Measurements from ENCODE around the gene PARS2.

PARS2 gene

GRCh38 chr1:54800041-54800898 lies 35.9 kb upstream of the PARS2 start:
- in situ Hi-C loops (cut with MboI; ENCODE audit: low sequenced_read_pairs) = no loop called here

GRCh38 chr1:54798769-54799641 lies 34.7 kb upstream of the PARS2 start:
- in situ Hi-C loops (cut with MboI; ENCODE audit: low sequenced_read_pairs) = loop anchor here (25.0 kb wide), 1 partner anchor 737 kb away; the partner anchor contains the start of genes TCEANC2 and TMEM59

GRCh38 chr1:54798206-54798605 lies 33.9 kb upstream of the PARS2 start:
- in situ Hi-C loops (cut with MboI; ENCODE audit: low sequenced_read_pairs) = loop anchor here (25.0 kb wide), 1 partner anchor 736 kb away; the partner anchor contains the start of genes TCEANC2 and TMEM59

GRCh38 chr1:54796902-54797301 lies 32.6 kb upstream of the PARS2 start:
- in situ Hi-C loops (cut with MboI; ENCODE audit: low sequenced_read_pairs) = loop anchor here (25.0 kb wide), 1 partner anchor 735 kb away; the partner anchor contains the start of genes TCEANC2 and TMEM59

- in situ Hi-C loops (cut with MboI; ENCODE audit: low sequenced_read_pairs) = loop anchor here (25.0 kb wide), 1 partner anchor 734 kb away; the partner anchor contains the start of genes TCEANC2 and TMEM59
Observed at GRCh38 chr1:54795841-54796468, 31.6 kb upstream of the PARS2 start.

DNA sequence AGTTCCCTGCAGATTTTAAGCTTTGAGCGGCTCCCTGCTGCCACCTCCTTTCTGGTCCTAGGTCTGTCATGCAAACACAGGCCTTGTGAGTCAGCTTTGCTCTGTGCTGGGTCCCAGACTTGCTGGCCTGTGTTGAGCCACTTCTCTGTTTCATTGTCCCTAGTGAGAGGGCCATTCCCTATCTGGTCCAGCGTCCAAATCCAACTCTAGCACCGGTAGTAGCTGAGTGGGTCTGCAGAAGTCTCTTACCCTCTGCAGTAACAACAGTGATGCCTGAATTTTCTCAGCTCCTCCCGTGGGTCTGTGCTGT lies 31.0 kb upstream of the PARS2 start:
- in situ Hi-C loops (cut with MboI; ENCODE audit: low sequenced_read_pairs) = loop anchor here (25.0 kb wide), 1 partner anchor 733 kb away; the partner anchor contains the start of genes TCEANC2 and TMEM59

DNA sequence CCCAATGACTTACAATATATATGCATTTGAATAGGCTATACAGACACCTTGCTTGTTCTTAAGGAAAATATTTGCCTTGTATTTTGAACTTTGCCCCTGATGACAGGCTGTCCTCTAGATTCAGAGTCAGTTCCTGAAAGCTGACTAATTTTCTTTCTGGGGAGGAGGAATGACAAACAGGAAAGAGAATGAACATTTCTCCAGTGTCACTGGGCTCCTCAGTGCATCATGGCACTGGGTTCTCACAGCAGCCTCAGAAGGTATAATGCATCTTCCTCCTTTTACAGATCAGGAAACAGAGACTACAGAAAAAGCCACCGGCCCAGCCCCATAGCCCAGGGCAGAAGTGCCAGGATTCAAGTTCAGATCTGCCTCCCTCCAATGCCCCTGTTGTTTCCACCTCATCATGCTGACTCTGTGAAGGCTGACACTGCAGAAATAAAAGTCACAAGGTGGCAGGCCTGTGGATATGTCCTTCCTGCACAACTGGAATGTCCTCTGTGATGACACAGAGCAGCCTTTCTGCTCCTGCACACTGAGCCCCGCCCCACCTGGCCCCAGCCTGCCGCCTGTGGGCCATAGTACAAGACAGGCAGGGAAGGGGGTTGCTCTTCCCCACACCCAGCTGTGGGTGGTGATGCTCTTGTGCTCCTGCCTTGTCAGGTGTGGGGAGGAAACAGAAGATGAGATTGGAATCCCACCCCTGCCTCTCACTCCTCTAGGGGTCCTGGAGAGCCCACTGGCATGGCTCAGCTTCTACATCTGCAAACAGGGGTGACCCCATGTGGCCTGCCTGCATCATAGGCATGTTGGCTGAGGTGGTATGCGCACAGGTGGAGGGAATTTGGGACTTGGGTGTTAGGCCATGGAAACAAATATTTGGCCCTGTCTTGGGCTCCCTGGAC lies 30.4 kb upstream of the PARS2 start:
- in situ Hi-C loops (cut with MboI; ENCODE audit: low sequenced_read_pairs) = loop anchor here (25.0 kb wide), 1 partner anchor 732 kb away; the partner anchor contains the start of genes TCEANC2 and TMEM59

GRCh38 chr1:54792686-54793282 lies 28.5 kb upstream of the PARS2 start:
- in situ Hi-C loops (cut with MboI; ENCODE audit: low sequenced_read_pairs) = loop anchor here (25.0 kb wide), 1 partner anchor 730 kb away; the partner anchor contains the start of genes TCEANC2 and TMEM59

- in situ Hi-C loops (cut with MboI; ENCODE audit: low sequenced_read_pairs) = loop anchor here (25.0 kb wide), 1 partner anchor 730 kb away; the partner anchor contains the start of genes TCEANC2 and TMEM59
Observed at GRCh38 chr1:54791880-54792522, 27.7 kb upstream of the PARS2 start.

DNA sequence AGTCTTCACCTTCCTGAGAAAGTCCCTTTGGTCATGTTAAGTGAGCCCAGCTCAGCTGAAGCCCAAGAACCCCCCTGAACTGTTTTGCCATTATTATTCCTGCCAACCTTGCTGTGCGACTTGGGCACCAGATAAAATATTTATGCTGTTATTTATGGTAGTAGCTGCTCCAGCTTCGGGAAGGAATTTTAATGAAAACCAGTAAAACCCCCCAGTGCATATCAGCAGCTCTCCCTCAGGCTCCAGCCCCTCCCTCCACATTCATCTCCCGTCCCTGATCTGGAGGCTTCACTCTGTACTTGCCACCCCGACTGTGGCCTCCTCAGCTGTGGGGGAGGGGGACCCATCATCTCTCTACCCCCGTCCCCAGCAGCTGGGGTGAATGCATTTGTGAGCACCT lies 24.1 kb upstream of the PARS2 start:
- in situ Hi-C loops (cut with MboI; ENCODE audit: low sequenced_read_pairs) = loop anchor here (25.0 kb wide), 1 partner anchor 726 kb away; the partner anchor contains the start of genes TCEANC2 and TMEM59

- in situ Hi-C loops (cut with MboI; ENCODE audit: low sequenced_read_pairs) = loop anchor here (25.0 kb wide), 1 partner anchor 725 kb away; the partner anchor contains the start of genes TCEANC2 and TMEM59
Observed at GRCh38 chr1:54787604-54788003, 23.3 kb upstream of the PARS2 start.

GRCh38 chr1:54786778-54787177 lies 22.5 kb upstream of the PARS2 start:
- in situ Hi-C loops (cut with MboI; ENCODE audit: low sequenced_read_pairs) = loop anchor here (25.0 kb wide), 1 partner anchor 724 kb away; the partner anchor contains the start of genes TCEANC2 and TMEM59

GRCh38 chr1:54784066-54784465 lies 19.7 kb upstream of the PARS2 start:
- in situ Hi-C loops (cut with MboI; ENCODE audit: low sequenced_read_pairs) = loop anchor here (25.0 kb wide), 1 partner anchor 722 kb away; the partner anchor contains the start of genes TCEANC2 and TMEM59

GRCh38 chr1:54782588-54782987 lies 18.3 kb upstream of the PARS2 start:
- in situ Hi-C loops (cut with MboI; ENCODE audit: low sequenced_read_pairs) = loop anchor here (25.0 kb wide), 1 partner anchor 720 kb away; the partner anchor contains the start of genes TCEANC2 and TMEM59

GRCh38 chr1:54782156-54782555 lies 17.8 kb upstream of the PARS2 start:
- in situ Hi-C loops (cut with MboI; ENCODE audit: low sequenced_read_pairs) = loop anchor here (25.0 kb wide), 1 partner anchor 720 kb away; the partner anchor contains the start of genes TCEANC2 and TMEM59

GRCh38 chr1:54781023-54781723 lies 16.9 kb upstream of the PARS2 start:
- in situ Hi-C loops (cut with MboI; ENCODE audit: low sequenced_read_pairs) = loop anchor here (25.0 kb wide), 1 partner anchor 719 kb away; the partner anchor contains the start of genes TCEANC2 and TMEM59

- in situ Hi-C loops (cut with MboI; ENCODE audit: low sequenced_read_pairs) = loop anchor here (25.0 kb wide), 1 partner anchor 715 kb away; the partner anchor contains the start of genes TCEANC2 and TMEM59
Observed at GRCh38 chr1:54777431-54777830, 13.1 kb upstream of the PARS2 start.

Data from HL-60/S4 (cell line).